NCI-H1436 (cell line): ENCODE results near the gene DDX47.
"Not testable (repeated sequence)": the region's sequence is repeated elsewhere in the genome, so short reads cannot be mapped to it uniquely, and the experiment has no call there.

Source experiments
- DNase-seq: peaks from one replicate; lab custom pipeline; 2025; lab: John Stamatoyannopoulos, UW

Gene DDX47

GRCh38 chr12:12820376-12820775 lies 7.2 kb downstream of the DDX47 start:
- not testable (repeated sequence) for DNase-seq

GRCh38 chr12:12821975-12822374 lies 8.8 kb downstream of the DDX47 start:
- DNase-seq, result no peak

- DNase-seq, result no peak
Observed at GRCh38 chr12:12822886-12823285, 9.7 kb downstream of the DDX47 start.

GRCh38 chr12:12823300-12823699 lies 10.2 kb downstream of the DDX47 start:
- DNase-seq, result no peak

GRCh38 chr12:12823811-12824210 lies 10.7 kb downstream of the DDX47 start:
- DNase-seq, result no peak

GRCh38 chr12:12835378-12836146 lies 22.4 kb downstream of the DDX47 start:
- no peak for DNase-seq

GRCh38 chr12:12836571-12836970 lies 23.4 kb downstream of the DDX47 start:
- DNase-seq, result no peak

- DNase-seq, result peak; percentile 25
Observed at GRCh38 chr12:12837025-12837812, 24.1 kb downstream of the DDX47 start.

GRCh38 chr12:12837813-12838153 lies 24.6 kb downstream of the DDX47 start:
- DNase-seq, result no peak

- no peak for DNase-seq
Observed at GRCh38 chr12:12839003-12839395, 25.9 kb downstream of the DDX47 start.

GRCh38 chr12:12839439-12839838 lies 26.3 kb downstream of the DDX47 start:
- DNase-seq, result not testable (repeated sequence)

- no peak for DNase-seq
Observed at GRCh38 chr12:12839873-12840579, 26.9 kb downstream of the DDX47 start.

GRCh38 chr12:12840580-12840899 lies 27.4 kb downstream of the DDX47 start:
- no peak for DNase-seq

GRCh38 chr12:12841428-12841827 lies 28.3 kb downstream of the DDX47 start:
- not testable (repeated sequence) for DNase-seq

GRCh38 chr12:12845794-12846243 lies 32.7 kb downstream of the DDX47 start:
- DNase-seq, result no peak

- DNase-seq, result not testable (repeated sequence)
Observed at GRCh38 chr12:12846780-12847179, 33.6 kb downstream of the DDX47 start.

- no peak for DNase-seq
Observed at GRCh38 chr12:12853435-12853834, 40.3 kb downstream of the DDX47 start.

- DNase-seq, result no peak
Observed at GRCh38 chr12:12859690-12860089, 46.5 kb downstream of the DDX47 start.

- no peak for DNase-seq
Observed at GRCh38 chr12:12864243-12864642, 51.1 kb downstream of the DDX47 start.

GRCh38 chr12:12868477-12869235 lies 55.5 kb downstream of the DDX47 start:
- no peak for DNase-seq

- no peak for DNase-seq
Observed at GRCh38 chr12:12870465-12870864, 57.3 kb downstream of the DDX47 start.

GRCh38 chr12:12871587-12872138 lies 58.5 kb downstream of the DDX47 start:
- no peak for DNase-seq
